ENCODE results near the gene TIMM23B.
"Not testable (repeated sequence)": the region's sequence is repeated elsewhere in the genome, so short reads cannot be mapped to it uniquely, and the experiment has no call there.

Gene TIMM23B

GRCh38 chr10:49977756-49978155, 35.9 kb downstream of the TIMM23B start:
- DNase-seq, result not testable (repeated sequence)

DNA sequence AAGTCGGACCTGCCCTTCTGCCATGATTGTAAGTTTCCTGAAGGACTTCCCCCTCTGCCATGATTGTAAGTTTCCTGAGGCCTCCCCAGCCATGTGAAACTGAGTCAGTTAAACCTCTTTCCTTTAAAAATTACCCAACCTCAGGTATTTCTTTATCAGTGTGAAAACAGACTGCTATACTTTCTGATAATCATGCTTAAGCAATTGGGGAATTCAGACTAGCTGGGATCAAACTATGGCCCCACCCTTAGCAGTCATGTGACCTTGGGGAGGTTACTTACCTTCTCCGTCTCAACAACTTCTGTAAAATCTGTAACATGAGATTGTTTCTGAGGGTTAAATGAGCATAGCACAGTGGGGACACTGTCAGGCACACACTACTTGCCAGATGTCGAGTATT, 45.4 kb downstream of the TIMM23B start:
- DNase-seq, result not testable (repeated sequence)

DNA sequence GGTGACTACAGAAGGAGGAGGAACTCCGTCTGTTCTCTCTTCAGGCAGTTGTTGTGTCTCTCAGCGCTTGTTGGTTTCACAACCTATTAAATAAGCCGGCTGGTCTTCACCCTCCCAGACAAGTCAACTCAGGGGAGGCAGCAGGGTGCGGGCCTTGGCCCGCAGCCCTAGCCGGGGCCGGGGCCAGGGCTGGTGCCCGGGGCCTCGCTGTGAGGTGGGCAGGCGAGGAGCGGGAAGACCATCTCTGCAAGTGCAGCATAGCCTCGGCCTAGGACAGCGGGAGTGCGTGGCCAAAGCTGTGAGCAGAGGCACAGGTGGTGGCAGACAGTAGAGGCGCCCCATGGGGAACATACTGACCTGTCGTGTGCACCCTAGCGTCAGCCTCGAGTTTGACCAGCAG, 46.5 kb downstream of the TIMM23B start, which contains the start of gene AGAP6:
Gene AGAP6 (plus strand): TSS at position 31 of the 400 bp plus-strand sequence. CDS start 310 bp downstream, at position 341.
- not testable (repeated sequence) for DNase-seq

GRCh38 chr10:49995321-49995720, 53.5 kb downstream of the TIMM23B start:
- DNase-seq, result not testable (repeated sequence)

GRCh38 chr10:50014024-50014423, 72.2 kb downstream of the TIMM23B start:
- not testable (repeated sequence) for DNase-seq

GRCh38 chr10:50015596-50016220, 73.9 kb downstream of the TIMM23B start:
- DNase-seq, result not testable (repeated sequence)

DNA sequence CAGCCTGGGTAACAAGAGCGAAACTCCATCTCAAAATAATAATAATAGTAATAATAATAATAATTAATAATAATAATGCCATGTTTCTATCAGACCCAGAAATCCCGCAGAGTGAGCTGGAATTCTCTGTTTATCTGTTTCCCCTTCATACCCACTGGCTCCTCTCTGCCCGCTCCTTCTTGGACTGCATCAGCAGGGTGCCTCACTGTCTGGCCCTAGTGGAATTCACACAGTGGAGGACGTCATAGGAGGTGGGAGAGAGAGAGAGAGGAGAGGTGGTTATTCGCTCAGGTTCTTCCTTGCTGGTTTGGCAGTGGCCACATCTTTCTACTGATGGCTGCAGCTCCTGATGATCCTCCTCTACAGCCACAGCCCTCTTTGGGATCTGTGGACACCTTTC, 75.1 kb downstream of the TIMM23B start:
- DNase-seq, result not testable (repeated sequence)

GRCh38 chr10:50017646-50018045, 75.8 kb downstream of the TIMM23B start:
- DNase-seq, result not testable (repeated sequence)

GRCh38 chr10:50019279-50019678, 77.4 kb downstream of the TIMM23B start:
- DNase-seq, result not testable (repeated sequence)

DNA sequence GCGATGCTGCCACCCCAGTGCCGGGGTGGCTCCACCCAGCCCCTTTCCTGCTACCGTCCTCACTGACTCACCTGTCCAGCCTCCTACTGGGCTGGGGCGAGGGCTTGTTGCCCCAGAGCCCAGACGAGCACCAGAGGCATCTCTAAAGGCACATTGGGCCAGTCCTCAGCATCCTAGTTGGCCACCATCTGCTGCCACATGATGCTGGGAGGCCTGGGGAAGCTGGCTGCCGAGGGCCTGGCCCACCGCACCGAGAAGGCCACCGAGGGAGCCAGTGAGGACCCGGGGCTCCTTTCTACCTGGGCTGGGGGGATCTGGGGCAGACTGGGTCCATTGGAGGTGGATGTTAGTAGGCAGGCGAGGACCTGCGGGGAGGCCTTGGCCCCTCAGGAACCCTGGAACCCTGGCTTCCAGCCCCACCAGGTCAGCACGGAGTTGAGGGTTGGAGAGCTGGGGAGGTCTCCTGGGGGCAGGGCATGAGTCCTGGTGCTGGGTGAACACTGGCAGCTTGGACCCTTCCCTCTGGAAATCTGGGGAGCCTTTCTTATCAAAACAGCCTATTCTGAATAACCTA, 78.7 kb downstream of the TIMM23B start:
- DNase-seq, result not testable (repeated sequence)

DNA sequence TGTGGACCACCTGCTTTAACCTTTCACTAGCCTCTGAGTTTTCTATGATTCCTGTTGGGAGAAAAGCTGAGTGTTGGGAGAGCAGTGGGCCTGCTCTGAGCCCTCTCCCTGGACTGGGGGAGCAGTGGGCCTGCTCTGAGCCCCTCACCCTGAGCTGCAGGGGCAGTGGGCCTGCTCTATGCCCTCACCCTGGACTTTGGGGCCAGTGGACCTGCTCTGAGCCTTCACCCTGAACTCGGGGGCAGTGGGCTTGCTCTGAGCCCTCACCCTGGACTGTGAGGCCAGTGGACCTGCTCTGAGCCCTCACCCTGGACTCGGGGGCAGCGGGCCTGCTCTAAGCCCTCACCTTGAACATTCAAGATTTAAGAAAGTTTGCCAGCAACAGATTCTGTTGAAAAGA, 79.8 kb downstream of the TIMM23B start:
- no peak for DNase-seq

All from C1 segment of cervical spinal cord (tissue), 14 donors.